ENCODE measurements around the gene POLR2M.

Gene POLR2M

GRCh38 chr15:57763176-57763964, 56.9 kb downstream of the POLR2M start:
- H3K4me3 ChIP-seq (ENCODE audit: low read depth, low read length) = no peak overlapping the region
- TF ChIP-seq, protein P1, sequence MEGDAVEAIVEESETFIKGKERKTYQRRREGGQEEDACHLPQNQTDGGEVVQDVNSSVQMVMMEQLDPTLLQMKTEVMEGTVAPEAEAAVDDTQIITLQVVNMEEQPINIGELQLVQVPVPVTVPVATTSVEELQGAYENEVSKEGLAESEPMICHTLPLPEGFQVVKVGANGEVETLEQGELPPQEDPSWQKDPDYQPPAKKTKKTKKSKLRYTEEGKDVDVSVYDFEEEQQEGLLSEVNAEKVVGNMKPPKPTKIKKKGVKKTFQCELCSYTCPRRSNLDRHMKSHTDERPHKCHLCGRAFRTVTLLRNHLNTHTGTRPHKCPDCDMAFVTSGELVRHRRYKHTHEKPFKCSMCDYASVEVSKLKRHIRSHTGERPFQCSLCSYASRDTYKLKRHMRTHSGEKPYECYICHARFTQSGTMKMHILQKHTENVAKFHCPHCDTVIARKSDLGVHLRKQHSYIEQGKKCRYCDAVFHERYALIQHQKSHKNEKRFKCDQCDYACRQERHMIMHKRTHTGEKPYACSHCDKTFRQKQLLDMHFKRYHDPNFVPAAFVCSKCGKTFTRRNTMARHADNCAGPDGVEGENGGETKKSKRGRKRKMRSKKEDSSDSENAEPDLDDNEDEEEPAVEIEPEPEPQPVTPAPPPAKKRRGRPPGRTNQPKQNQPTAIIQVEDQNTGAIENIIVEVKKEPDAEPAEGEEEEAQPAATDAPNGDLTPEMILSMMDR (IDR thresholded peaks at IDR 0.05; ENCODE audit: low read depth, low read length) = no peak

Measured in WI38 (cell line).